ENCODE data around the gene CROT. TPM values are rescaled to one million over a fixed set of nuclear protein-coding genes. Genes with fewer than 3 reads are reported as not detected.
"Not testable (repeated sequence)": the region's sequence is repeated elsewhere in the genome, so short reads cannot be mapped to it uniquely, and the experiment has no call there.

CROT gene
- 10 to 100 TPM in 7 of 10 donors, 1 to 10 TPM in 3; 7.2 to 14.4 (median 12.8) TPM for polyA plus RNA-seq (ENCODE audit: insufficient read length in 10 of 10)
- long read RNA-seq, donor 1, partial matches to known transcripts, result 0 of 2 reads
- long read RNA-seq, donor 1, other reads (novel, unspliced or antisense), result 0 of 2 reads
- long read RNA-seq, donor 2, partial matches to known transcripts, result 0 of 3 reads
- long read RNA-seq, donor 2, other reads (novel, unspliced or antisense), result 0 of 3 reads
- long read RNA-seq, donor 3, result 0 reads
- long read RNA-seq, donor 4, partial matches to known transcripts, result 5 of 9 reads
- long read RNA-seq, donor 4, other reads (novel, unspliced or antisense), result 0 of 9 reads
- long read RNA-seq, donor 5, transcript CROT-202 (4 exons, 1,213 nt), result major isoform, 5 of 8 reads
- long read RNA-seq, donor 5, partial matches to known transcripts, result 0 of 8 reads
- long read RNA-seq, donor 5, other reads (novel, unspliced or antisense), result 0 of 8 reads
- long read RNA-seq, donor 6, partial matches to known transcripts, result 0 of 3 reads
- long read RNA-seq, donor 6, other reads (novel, unspliced or antisense), result 0 of 3 reads
- long read RNA-seq, donor 7, partial matches to known transcripts, result 10 of 20 reads
- long read RNA-seq, donor 7, other reads (novel, unspliced or antisense), result 8 of 20 reads
- long read RNA-seq, donor 8, partial matches to known transcripts, result 7 of 11 reads
- long read RNA-seq, donor 8, other reads (novel, unspliced or antisense), result 0 of 11 reads
- long read RNA-seq, donor 9, result 0 reads

GRCh38 chr7:87345166-87345927 is at the start of gene CROT:
Gene CROT, plus strand, starts transcription at chr7:87345664. Its CDS starts 3,405 bp downstream, at chr7:87349069.
- DNase-seq, result peak; percentile 95 to 98 (median 96)

DNA sequence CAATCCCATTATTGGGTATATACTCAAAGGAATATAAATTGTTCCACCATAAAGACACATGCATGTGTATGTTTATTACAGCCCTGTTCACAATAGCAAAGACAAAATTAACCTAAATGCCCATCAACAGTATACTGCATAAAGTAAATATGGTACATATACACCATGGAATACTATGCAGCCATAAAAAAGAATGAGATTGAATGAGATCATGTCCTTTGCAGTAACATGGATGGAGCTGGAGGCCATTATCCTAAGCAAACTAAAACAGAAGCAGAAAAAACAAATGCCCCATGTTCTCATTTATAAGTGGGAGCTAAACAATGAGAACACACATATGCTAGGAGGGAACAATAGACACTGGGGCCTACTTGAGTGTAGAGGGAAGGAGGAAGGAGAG is 44.7 kb upstream of the CROT start:
- DNase-seq, result no peak

- DNase-seq, result no peak
These were observed 34.6 kb upstream of the CROT start for GRCh38 chr7:87310790-87311419.

- peak; percentile 33 to 68 (median 66) for DNase-seq
These were observed 33.1 kb upstream of the CROT start for GRCh38 chr7:87312215-87312865.

DNA sequence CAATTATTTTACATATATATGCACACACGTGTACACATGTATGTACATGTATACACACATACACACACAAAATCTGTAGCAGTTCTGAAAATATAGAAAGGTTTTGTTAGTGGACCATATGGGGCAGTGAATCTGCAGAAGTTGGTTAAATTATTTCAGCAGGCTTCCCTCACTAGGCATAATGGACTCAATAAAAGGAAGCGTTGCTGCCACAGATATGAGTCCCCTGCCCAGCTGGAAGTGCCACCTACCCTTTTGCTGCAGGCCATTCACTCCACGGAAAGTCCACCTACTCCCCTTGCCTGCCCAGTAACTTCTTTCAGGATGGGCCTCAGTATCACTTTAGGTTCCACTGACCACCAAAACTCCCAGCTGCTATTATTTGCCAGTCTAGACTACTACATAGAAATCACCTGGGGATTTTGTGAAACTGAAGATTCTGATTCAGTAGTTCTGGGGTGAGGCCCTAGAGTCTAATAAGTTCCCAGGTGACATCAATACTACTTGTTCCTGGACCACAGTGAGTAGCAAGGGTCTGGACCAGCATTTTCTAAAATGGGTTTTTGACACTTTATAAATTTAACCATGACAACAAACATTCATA is 29.3 kb upstream of the CROT start:
- DNase-seq, result no peak

DNA sequence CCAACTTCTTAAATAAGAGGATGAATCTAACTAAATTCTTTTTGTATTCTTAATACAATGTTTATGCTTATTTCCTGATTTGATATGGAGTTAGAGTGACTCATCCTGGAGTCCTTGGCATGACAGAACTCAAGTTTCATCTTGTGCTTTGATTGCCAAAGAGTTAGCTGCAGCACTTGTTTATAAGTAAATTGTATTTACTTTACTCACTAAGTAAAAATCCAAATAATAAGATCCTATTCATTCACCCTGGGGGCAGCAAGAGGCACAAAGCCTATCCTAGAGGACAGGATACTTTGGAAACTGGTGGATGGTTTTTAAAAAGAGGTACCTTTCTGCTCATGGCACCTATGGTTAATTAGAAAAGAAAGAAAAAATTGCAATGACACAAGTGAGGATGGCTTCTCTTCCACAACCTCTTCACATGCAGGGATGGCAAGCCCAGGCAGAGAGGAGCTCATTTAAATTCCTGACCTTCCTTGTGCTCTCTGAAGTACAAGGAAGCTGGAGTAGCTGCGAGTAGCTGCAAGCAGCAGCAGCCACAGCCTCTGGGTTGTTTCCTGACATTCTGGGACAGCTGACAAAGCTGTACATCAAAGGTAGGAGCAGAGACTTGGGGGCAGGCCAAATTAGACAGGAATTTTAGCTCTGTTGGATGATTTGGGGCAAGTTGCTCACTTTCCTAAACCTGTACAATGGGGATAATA is 28.5 kb upstream of the CROT start:
- DNase-seq, result peak in 1 of 3 donors; percentile 22

DNA sequence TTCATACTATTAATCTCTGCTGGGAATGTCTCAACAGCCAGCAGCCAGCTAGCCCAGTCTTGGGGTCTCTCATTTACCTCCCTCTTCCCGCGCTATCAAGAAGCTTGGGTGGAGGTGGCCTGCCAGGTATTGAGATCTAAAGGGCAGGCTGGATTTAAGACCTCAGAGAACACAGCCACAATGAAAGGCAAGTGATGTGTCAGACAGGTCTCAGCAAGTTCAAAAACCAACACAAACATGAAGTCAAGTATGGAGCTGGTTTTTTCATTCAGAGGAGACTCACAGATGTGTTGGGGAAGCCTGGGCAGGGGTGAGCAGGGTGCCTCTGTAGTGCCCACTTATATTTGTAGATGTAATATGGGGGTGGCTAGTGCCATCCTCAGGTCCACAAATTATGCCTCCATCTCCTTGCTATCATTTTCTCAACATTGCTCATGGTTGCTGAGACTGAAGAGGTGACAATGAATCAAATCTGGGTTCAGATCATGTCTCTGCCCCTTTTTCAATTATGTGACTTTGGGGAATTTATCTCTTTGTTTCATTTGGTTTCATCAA is 27.7 kb upstream of the CROT start:
- no peak for DNase-seq

DNA sequence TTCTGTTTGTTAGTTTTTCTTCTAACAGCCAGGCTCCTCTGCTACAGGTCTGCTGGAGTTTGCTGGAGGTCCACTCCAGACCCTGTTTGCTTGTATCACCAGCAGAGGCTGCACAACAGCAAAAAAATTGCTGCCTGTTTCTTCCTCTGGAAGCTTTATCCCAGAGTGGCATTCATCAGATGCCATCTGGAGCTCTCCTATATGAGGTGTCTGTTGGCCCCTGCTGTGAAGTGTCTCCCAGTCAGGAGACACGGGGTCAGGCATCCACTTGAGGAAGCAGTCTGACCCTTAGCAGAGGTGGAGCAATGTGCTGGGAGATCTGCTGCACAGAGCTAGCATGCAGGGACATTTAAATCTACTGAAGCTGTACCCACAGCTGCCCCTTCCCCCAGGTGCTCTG is 26.7 kb upstream of the CROT start:
- no peak for DNase-seq

GRCh38 chr7:87319154-87319581 is 26.3 kb upstream of the CROT start:
- DNase-seq, result not testable (repeated sequence)

- DNase-seq, result no peak
These were observed 22.6 kb upstream of the CROT start for GRCh38 chr7:87322912-87323311.

- DNase-seq, result no peak
These were observed 19.7 kb upstream of the CROT start for GRCh38 chr7:87325576-87326370.

DNA sequence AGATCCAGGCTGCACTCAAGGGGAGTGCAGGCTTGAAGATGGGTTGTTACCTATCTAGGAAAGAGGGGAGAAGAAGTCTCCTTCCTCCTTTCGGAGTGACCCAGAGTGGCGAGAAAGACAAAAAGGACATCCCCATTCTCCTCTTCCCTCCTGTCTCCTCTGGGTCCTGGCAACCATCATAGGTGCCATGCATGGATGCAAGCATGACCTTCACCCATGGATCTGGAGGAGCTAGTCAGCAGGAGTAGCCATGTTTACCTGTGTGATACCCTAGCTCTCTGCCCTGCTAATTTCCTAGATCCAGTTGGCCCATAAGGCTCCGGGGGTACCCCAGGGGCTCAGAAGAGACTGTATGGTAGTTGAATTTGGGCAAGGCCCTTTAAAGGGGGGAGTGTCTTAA is 17.2 kb upstream of the CROT start:
- DNase-seq, result peak in 2 of 3 donors; percentile 7 to 16

DNA sequence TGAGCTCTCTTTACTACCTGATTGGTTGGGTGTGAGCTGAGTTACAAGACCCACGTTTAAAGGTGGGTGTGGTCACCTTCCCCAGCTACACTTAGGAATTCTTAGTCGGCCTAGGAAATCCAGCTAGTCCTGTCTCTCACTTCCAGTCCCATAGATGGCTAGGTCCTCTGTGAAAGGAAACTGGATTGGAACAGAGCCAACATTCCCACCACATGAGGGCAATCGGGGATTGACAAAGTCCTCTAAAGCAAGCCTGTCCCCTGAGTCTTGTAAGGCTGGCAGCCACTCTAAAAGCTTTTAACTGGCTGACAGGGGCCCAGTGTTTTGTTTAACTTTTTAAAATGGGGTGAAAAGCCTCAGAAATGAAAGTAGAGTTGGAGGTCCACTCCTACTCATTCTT is 15.1 kb upstream of the CROT start:
- DNase-seq, result no peak

GRCh38 chr7:87330942-87331341 is 14.5 kb upstream of the CROT start:
- DNase-seq, result no peak

GRCh38 chr7:87331687-87332252 is 13.7 kb upstream of the CROT start:
- DNase-seq, result no peak

- DNase-seq, result no peak
These were observed 13.1 kb upstream of the CROT start for GRCh38 chr7:87332321-87332720.

GRCh38 chr7:87336136-87336535 is 9.3 kb upstream of the CROT start:
- DNase-seq, result no peak

DNA sequence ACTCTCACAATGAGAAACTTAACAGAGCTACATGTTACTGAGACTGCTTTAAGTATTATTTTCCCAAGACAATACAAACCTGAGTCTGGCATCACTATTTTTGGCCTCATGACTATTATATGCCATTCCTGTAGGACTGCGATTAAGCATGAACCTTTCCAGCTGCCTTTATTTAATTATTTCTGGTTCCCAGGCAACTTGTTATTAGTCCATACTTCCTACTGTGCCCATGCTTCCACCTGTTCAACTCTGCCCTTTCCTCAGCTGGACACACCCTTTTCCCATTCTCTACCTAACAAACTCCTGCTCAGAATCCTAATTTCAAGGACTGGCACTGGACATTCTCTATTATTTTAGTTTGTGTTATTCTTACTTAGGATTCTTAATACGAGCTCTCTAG is 8.1 kb upstream of the CROT start:
- no peak for DNase-seq
